Mammary epithelial cell (primary cell): ENCODE data around the gene KIAA1958.

Experiments used
- EZH2 ChIP-seq: IDR thresholded peaks from 2 replicates; pipeline ENCODE4 v1.6.1; 2012; ENCODE audit warnings: low read length, inconsistent platforms, borderline replicate concordance
- TF ChIP-seq, protein P1 (sequence below), 2 donors: IDR thresholded peaks in 1 of 2; conservative IDR thresholded peaks in 1 of 2; 2 replicates each; pipeline ENCODE4 v1.5.1; 2011 to 2012; ENCODE audit warnings: inconsistent platforms in 2 of 2, low read length in 2 of 2, mild to moderate bottlenecking in 2 of 2, control low read depth in 1 of 2, low read depth in 1 of 2; ENCODE audit not compliant: insufficient read depth in 1 of 2; ENCODE audit errors: extremely low read depth in 1 of 2

DNA sequence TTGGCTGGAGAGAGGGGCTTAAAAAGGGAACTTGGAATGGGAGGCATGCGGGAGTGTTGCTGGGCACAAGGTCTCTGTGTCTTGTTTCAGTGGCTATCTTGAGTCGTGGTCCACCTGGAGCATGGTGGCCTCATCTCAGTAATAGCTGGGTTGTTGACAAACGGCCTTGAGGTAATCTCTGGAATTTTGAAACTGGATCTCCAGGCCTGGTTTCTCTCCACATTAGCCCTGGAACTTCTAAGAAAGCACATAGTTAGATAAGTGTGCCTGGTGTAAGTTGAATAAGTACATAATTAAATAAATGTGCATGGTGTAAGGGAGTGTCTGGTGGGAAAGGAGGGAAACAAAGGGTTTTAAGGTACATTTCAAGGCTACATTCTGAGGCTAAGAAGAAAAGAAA, 169.0 kb downstream of the KIAA1958 start:
- TF ChIP-seq, protein P1, sequence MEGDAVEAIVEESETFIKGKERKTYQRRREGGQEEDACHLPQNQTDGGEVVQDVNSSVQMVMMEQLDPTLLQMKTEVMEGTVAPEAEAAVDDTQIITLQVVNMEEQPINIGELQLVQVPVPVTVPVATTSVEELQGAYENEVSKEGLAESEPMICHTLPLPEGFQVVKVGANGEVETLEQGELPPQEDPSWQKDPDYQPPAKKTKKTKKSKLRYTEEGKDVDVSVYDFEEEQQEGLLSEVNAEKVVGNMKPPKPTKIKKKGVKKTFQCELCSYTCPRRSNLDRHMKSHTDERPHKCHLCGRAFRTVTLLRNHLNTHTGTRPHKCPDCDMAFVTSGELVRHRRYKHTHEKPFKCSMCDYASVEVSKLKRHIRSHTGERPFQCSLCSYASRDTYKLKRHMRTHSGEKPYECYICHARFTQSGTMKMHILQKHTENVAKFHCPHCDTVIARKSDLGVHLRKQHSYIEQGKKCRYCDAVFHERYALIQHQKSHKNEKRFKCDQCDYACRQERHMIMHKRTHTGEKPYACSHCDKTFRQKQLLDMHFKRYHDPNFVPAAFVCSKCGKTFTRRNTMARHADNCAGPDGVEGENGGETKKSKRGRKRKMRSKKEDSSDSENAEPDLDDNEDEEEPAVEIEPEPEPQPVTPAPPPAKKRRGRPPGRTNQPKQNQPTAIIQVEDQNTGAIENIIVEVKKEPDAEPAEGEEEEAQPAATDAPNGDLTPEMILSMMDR (conservative IDR thresholded peaks at IDR 0.05 in 1 of 2, IDR thresholded peaks at IDR 0.05 in 1 of 2; ENCODE audit: extremely low read depth in 1 of 2, insufficient read depth in 1 of 2, low read depth in 1 of 2, low read length in 2 of 2), result no peak
- TF ChIP-seq EZH2, result no peak
